Stomach (tissue), 4 donors: ENCODE data around the gene KIAA1671.

ENCODE experiments used
- POLR2A ChIP-seq, 4 donors: fragments of 450-650 bp; IDR thresholded peaks; one replicate each; pipeline ENCODE4 v1.6.1; 2016; ENCODE audit warnings: antibody characterized with exemption in 4 of 4, control low read depth in 2 of 4, mild to moderate bottlenecking in 1 of 4, moderate library complexity in 1 of 4
- TF ChIP-seq, protein P1 (sequence below), 7 experiments: fragments of 450-650 bp in 4 of 7; fragments of 200-600 bp in 3 of 7; sonication (generic) in 3 of 7; IDR thresholded peaks; one replicate each; pipeline ENCODE4 v1.5.1; 2016 to 2019; ENCODE audit warnings: antibody characterized with exemption in 7 of 7, control low read depth in 2 of 7, mild to moderate bottlenecking in 1 of 7

DNA sequence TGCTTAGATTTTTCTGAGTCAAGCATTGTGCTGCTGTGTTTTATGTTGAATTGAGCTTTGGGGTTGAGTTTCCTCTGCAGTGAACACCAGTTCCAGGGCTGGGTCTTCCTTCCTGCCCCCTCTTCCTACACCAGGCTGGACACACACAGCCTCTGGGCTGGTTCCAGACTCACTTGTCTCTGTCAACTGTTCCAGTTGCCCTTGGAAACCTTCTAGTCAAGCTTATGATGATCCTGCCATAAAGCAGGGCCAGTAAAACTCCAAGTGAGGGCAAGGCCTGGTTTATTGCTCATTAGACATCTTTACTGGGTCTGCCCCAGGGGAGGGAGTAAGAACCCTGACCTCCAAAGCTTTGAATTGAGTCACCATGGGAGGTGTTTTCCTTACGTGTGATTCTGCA lies 61.1 kb downstream of the KIAA1671 start:
- TF ChIP-seq, protein P1, sequence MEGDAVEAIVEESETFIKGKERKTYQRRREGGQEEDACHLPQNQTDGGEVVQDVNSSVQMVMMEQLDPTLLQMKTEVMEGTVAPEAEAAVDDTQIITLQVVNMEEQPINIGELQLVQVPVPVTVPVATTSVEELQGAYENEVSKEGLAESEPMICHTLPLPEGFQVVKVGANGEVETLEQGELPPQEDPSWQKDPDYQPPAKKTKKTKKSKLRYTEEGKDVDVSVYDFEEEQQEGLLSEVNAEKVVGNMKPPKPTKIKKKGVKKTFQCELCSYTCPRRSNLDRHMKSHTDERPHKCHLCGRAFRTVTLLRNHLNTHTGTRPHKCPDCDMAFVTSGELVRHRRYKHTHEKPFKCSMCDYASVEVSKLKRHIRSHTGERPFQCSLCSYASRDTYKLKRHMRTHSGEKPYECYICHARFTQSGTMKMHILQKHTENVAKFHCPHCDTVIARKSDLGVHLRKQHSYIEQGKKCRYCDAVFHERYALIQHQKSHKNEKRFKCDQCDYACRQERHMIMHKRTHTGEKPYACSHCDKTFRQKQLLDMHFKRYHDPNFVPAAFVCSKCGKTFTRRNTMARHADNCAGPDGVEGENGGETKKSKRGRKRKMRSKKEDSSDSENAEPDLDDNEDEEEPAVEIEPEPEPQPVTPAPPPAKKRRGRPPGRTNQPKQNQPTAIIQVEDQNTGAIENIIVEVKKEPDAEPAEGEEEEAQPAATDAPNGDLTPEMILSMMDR (IDR thresholded peaks at IDR 0.05): no peak
- no peak for TF ChIP-seq POLR2A (IDR thresholded peaks at IDR 0.05)
